KMS-11 (cell line): ENCODE results near the gene CTTNBP2.

Experiments
- H2AFZ ChIP-seq: fragments of 200-600 bp; sonication (generic); 2 replicates; pipeline ENCODE4 v1.6.1; 2016; ENCODE audit warnings: antibody characterized with exemption, mixed run types, low read depth
- H3K27ac ChIP-seq: fragments of 200-600 bp; sonication (generic); 2 replicates; pipeline ENCODE4 v1.6.1; 2016; ENCODE audit warnings: mild to moderate bottlenecking, mixed run types
- H3K27me3 ChIP-seq: fragments of 200-600 bp; sonication (generic); 2 replicates; pipeline ENCODE4 v1.6.1; 2017; ENCODE audit warnings: mild to moderate bottlenecking, low read depth, mixed run types, moderate library complexity; ENCODE audit not compliant: insufficient read depth
- H3K36me3 ChIP-seq: fragments of 200-600 bp; sonication (generic); 2 replicates; pipeline ENCODE4 v1.6.1; 2017; ENCODE audit warnings: mild to moderate bottlenecking, mixed run types; ENCODE audit not compliant: insufficient read depth
- H3K4me1 ChIP-seq: fragments of 200-600 bp; sonication (generic); 2 replicates; pipeline ENCODE4 v1.6.1; 2016; ENCODE audit warnings: mild to moderate bottlenecking, low read depth, mixed run types; ENCODE audit not compliant: poor library complexity, severe bottlenecking
- H3K4me2 ChIP-seq: fragments of 200-600 bp; sonication (generic); 2 replicates; pipeline ENCODE4 v1.7.0; 2016; ENCODE audit warnings: mild to moderate bottlenecking, mixed run types
- H3K4me3 ChIP-seq: fragments of 200-600 bp; sonication (generic); IDR thresholded peaks from 2 replicates; pipeline ENCODE4 v1.6.1; 2017; ENCODE audit warnings: low read depth, low read length, mixed read lengths; ENCODE audit not compliant: insufficient read depth
- H3K79me2 ChIP-seq: fragments of 200-600 bp; sonication (generic); 2 replicates; pipeline ENCODE4 v1.6.1; 2016; ENCODE audit warnings: low read depth, mixed run types; ENCODE audit not compliant: insufficient read depth
- H3K9ac ChIP-seq: fragments of 200-600 bp; sonication (generic); 2 replicates; pipeline ENCODE4 v1.6.1; 2016; ENCODE audit warnings: mild to moderate bottlenecking, mixed run types
- H4K20me1 ChIP-seq: fragments of 200-600 bp; sonication (generic); 2 replicates; pipeline ENCODE4 v1.6.1; 2016; ENCODE audit warnings: mild to moderate bottlenecking, mixed run types; ENCODE audit not compliant: insufficient read depth
- TF ChIP-seq, protein P1 (sequence below): fragments of 200-600 bp; sonication (generic); conservative IDR thresholded peaks from 2 replicates; pipeline ENCODE4 v1.6.1; 2017; ENCODE audit warnings: low read depth, mild to moderate bottlenecking, antibody characterized with exemption, low read length, moderate library complexity, mixed read lengths

CTTNBP2 gene

DNA sequence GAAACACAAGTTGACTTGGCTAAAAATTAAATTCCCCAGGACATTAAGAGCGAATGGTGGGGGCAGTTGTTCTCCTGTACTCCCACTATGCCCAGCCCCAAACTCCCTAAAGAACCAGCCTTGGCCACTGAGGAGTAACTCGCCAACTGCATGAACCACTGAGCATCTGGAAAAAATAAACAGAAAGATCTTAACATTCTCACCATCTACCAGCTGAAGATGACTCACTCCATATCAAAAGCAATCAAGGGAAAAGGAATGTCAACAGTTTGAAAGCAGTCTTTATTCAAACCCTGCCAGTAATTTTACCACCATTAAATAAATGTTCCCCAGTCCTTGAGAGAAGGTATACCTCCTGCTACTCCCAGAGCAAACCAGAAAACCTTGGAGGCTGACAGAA, 45.4 kb downstream of the CTTNBP2 start:
- H2AFZ ChIP-seq, result no peak overlapping the region
- TF ChIP-seq, protein P1, sequence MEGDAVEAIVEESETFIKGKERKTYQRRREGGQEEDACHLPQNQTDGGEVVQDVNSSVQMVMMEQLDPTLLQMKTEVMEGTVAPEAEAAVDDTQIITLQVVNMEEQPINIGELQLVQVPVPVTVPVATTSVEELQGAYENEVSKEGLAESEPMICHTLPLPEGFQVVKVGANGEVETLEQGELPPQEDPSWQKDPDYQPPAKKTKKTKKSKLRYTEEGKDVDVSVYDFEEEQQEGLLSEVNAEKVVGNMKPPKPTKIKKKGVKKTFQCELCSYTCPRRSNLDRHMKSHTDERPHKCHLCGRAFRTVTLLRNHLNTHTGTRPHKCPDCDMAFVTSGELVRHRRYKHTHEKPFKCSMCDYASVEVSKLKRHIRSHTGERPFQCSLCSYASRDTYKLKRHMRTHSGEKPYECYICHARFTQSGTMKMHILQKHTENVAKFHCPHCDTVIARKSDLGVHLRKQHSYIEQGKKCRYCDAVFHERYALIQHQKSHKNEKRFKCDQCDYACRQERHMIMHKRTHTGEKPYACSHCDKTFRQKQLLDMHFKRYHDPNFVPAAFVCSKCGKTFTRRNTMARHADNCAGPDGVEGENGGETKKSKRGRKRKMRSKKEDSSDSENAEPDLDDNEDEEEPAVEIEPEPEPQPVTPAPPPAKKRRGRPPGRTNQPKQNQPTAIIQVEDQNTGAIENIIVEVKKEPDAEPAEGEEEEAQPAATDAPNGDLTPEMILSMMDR, result no peak
- H4K20me1 ChIP-seq, result no peaks in the 10 kb centered on the region
- no peak overlapping the region for H3K4me2 ChIP-seq
- H3K4me1 ChIP-seq, result no peaks in the 10 kb centered on the region
- no peak overlapping the region for H3K9ac ChIP-seq
- H3K27me3 ChIP-seq, result no peaks in the 10 kb centered on the region
- H3K4me3 ChIP-seq, result no peak overlapping the region
- H3K79me2 ChIP-seq, result no peaks in the 10 kb centered on the region
- no peaks in the 10 kb centered on the region for H3K36me3 ChIP-seq
- H3K27ac ChIP-seq, result no peak overlapping the region

DNA sequence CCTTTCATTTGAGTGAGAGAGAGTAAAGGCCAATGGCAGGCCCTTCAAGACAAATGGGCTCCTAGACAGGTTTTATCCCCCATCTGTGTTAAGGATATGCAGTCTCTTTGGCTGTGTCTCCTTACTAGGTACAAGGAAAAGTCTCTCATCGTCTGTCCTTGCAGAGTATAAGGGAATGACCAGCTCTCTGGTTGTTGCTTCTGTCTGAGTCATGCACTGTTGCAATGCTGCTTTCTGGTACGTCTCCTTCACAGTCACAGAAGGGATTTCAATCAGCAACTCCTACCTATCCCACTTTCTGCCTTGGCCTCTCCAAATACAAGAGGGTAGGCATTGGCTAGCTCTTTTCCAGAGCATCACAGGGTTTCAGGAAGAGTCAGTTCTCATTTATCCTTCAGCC, 48.1 kb downstream of the CTTNBP2 start:
- no peaks in the 10 kb centered on the region for H4K20me1 ChIP-seq
- no peak overlapping the region for H3K4me3 ChIP-seq
- H3K27ac ChIP-seq, result no peak overlapping the region
- no peaks in the 10 kb centered on the region for H3K36me3 ChIP-seq
- H3K4me2 ChIP-seq, result no peak overlapping the region
- no peaks in the 10 kb centered on the region for H3K79me2 ChIP-seq
- no peaks in the 10 kb centered on the region for H3K27me3 ChIP-seq
- TF ChIP-seq, protein P1, result no peak
- no peak overlapping the region for H3K9ac ChIP-seq
- no peak overlapping the region for H2AFZ ChIP-seq
- H3K4me1 ChIP-seq, result no peaks in the 10 kb centered on the region

DNA sequence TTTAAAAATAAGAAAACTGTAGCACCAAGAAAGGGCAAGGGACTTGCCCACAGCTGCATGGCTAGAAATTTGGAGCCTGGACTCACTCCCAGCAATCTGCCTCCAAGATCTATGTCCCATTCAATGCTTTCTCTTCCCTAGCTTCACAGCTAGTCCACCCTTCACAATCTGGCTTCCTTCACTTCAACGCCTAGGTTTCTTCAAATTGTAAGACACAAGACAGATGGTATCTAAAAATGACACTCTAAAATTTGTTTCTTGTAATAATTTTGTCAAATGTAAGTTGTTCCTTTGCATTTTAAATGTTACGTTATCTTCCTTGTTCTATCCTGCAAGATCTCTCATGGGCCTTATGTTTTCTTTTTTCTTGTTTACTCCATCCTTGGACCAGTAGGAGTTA, 48.6 kb downstream of the CTTNBP2 start:
- TF ChIP-seq, protein P1, result no peak
- Histone ChIP-seq H3K36me3 (no peaks in the 10 kb centered on the region), H2AFZ (no peak overlapping the region), H3K4me3 (no peak overlapping the region), H3K79me2 (no peaks in the 10 kb centered on the region), H4K20me1 (no peaks in the 10 kb centered on the region), H3K4me1 (no peaks in the 10 kb centered on the region), H3K27me3 (no peaks in the 10 kb centered on the region), H3K9ac (no peak overlapping the region), H3K4me2 (no peak overlapping the region), H3K27ac (no peak overlapping the region)

DNA sequence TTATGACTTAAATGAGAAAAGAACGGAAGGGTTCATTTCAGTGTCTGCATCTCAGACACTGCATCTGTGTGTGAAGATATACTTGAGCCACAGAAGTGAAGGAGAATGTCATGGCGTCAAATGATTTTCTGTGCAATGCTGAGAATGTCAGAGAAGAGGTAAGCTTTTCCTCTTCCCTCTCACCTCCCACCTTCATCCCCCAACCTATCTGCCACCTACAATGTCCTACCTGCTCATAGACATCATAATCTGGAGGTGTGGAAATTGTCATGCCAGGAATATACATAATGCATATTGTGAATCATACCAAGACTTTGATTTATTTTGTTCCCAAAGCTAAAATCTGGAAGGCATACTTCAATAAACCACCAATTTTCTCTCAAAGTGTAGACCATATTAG, 53.7 kb downstream of the CTTNBP2 start:
- TF ChIP-seq, protein P1, result no peak
- no peaks in the 10 kb centered on the region for H3K36me3 ChIP-seq
- no peak overlapping the region for H3K9ac ChIP-seq
- no peaks in the 10 kb centered on the region for H3K79me2 ChIP-seq
- H3K4me1 ChIP-seq, result no peaks in the 10 kb centered on the region
- no peak overlapping the region for H3K27ac ChIP-seq
- H3K4me3 ChIP-seq, result no peak overlapping the region
- no peak overlapping the region for H3K4me2 ChIP-seq
- no peak overlapping the region for H2AFZ ChIP-seq
- H4K20me1 ChIP-seq, result no peaks in the 10 kb centered on the region
- H3K27me3 ChIP-seq, result no peaks in the 10 kb centered on the region

DNA sequence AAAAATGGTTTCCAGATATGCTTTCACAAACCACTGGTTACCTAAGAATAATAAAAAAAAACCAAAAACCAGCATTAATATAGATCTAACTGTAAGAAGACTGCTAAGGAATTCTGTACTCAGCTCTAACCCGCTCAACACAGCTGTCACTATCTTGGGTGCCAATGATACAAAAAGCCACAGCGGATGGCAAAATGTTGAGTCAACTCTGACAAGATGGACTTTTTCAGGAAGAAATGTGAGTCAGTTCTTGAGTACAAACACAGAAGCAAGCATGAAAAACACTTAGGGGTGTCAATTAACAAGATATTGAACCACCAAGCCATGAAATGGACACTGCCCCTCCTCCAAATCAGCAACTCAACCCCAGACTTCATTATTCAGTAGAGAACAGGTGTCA, 55.0 kb downstream of the CTTNBP2 start:
- H4K20me1 ChIP-seq, result no peaks in the 10 kb centered on the region
- no peak overlapping the region for H3K4me3 ChIP-seq
- no peak overlapping the region for H3K9ac ChIP-seq
- H3K79me2 ChIP-seq, result no peaks in the 10 kb centered on the region
- H3K4me2 ChIP-seq, result no peak overlapping the region
- H2AFZ ChIP-seq, result no peak overlapping the region
- no peak overlapping the region for H3K27ac ChIP-seq
- no peaks in the 10 kb centered on the region for H3K27me3 ChIP-seq
- H3K36me3 ChIP-seq, result no peaks in the 10 kb centered on the region
- TF ChIP-seq, protein P1, result no peak
- H3K4me1 ChIP-seq, result no peaks in the 10 kb centered on the region
